Fibroblast of villous mesenchyme (primary cell): ENCODE data around the gene HSF4. TPM values are rescaled to one million over a fixed set of nuclear protein-coding genes. Genes with fewer than 3 reads are reported as not detected.
A peak's percentile ranks its signal among the peaks of the same experiment; 100 is the strongest.

Experiments used
- DNase-seq: peaks from one replicate; pipeline ENCODE4 v3.0.0-alpha.2; 2010; ENCODE audit warnings: low read depth
- H3K4me3 ChIP-seq: 2 replicates; pipeline ENCODE4 v1.5.1; 2011; ENCODE audit warnings: low read depth, mild to moderate bottlenecking, low read length
- CTCF ChIP-seq: IDR thresholded peaks from 2 replicates; pipeline ENCODE4 v1.5.1; 2012; ENCODE audit warnings: low read depth, mild to moderate bottlenecking, low read length; ENCODE audit not compliant: insufficient read depth
- total RNA-seq: library from RNA; depleted of rRNA; stranded (reverse); fragments of >200 nt; gene quantifications from 2 replicates; pipeline ENCODE4 v1.2.3, GENCODE V29; 2012

Gene HSF4
- total RNA-seq, 1 donor = 3.0 TPM

GRCh38 chr16:67167588-67167987, 3.0 kb downstream of the HSF4 start:
- no peak for TF ChIP-seq CTCF
- DNase-seq = no peak
- H3K4me3 ChIP-seq = no peak overlapping the region

GRCh38 chr16:67169011-67169451, 4.5 kb downstream of the HSF4 start:
- no peak for TF ChIP-seq CTCF
- no peak for DNase-seq
- no peak overlapping the region for H3K4me3 ChIP-seq

GRCh38 chr16:67169642-67170167, 5.2 kb downstream of the HSF4 start:
- peak; percentile 76 for TF ChIP-seq CTCF
- DNase-seq = peak; percentile 43

GRCh38 chr16:67170168-67170948, 5.8 kb downstream of the HSF4 start, which contains the start of gene NOL3:
TSS of gene NOL3 (plus strand) at chr16:67170538.
- TF ChIP-seq CTCF = no peak
- DNase-seq = peak; percentile 94
- peak within 1 kb of the TSS; percentile 57 for H3K4me3 ChIP-seq

More at GRCh38 chr16:67169642-67170167, 5.2 kb downstream of the HSF4 start:
- H3K4me3 ChIP-seq = peak overlapping the region; percentile 57

GRCh38 chr16:67170949-67171649, 6.6 kb downstream of the HSF4 start:
- peak overlapping the region; percentile 57 for H3K4me3 ChIP-seq
- DNase-seq = no peak
- TF ChIP-seq CTCF = no peak

- no peak for DNase-seq
- peak overlapping the region; percentile 60 for H3K4me3 ChIP-seq
- TF ChIP-seq CTCF = no peak
These were observed 8.8 kb downstream of the HSF4 start for GRCh38 chr16:67173323-67173722.
